ENCODE measurements around the gene TCN2. TPM values are rescaled to one million over a fixed set of nuclear protein-coding genes. Genes with fewer than 3 reads are reported as not detected.
"Not testable (repeated sequence)": the region's sequence is repeated elsewhere in the genome, so short reads cannot be mapped to it uniquely, and the experiment has no call there.

Gene TCN2
- total RNA-seq, 2 donors from 2014 or later = 16.7 to 40.7 TPM

GRCh38 chr22:30591191-30591587, 15.8 kb upstream of the TCN2 start:
- DNase-seq (ENCODE audit: low spot score) = no peak
- peak overlapping the region; percentile 62 to 83 for H3K4me3 ChIP-seq
- TF ChIP-seq POLR2AphosphoS5 (IDR thresholded peaks at IDR 0.05) (no peak), CTCF (IDR thresholded peaks at IDR 0.05) (no peak), POLR2A (IDR thresholded peaks at IDR 0.05) (no peak)
- H3K27ac ChIP-seq = peak overlapping the region; percentile 68 to 84
- intact Hi-C loops (cut with DNase I) = no loop called here
- H3K4me1 ChIP-seq (replicated peaks) = peaks cover 4% of the 10 kb centered on the region
- 3% methylated on average over 14 of the region's 14 CpGs for WGBS
- no peaks in the 10 kb centered on the region for H3K27me3 ChIP-seq (replicated peaks; ENCODE audit: insufficient read depth)
- no peaks in the 10 kb centered on the region for H3K9me3 ChIP-seq
- H3K36me3 ChIP-seq = peaks cover 20 to 21% of the 10 kb centered on the region in 2 donors

- no peaks in the 10 kb centered on the region for H3K9me3 ChIP-seq
- H3K27ac ChIP-seq = peak within 1 kb of the TSS; percentile 68 to 84
- under 1% methylated on average over 49 of the region's 49 CpGs for WGBS
- H3K27me3 ChIP-seq (replicated peaks; ENCODE audit: insufficient read depth) = no peaks in the 10 kb centered on the region
- H3K4me1 ChIP-seq (replicated peaks) = peaks cover 4% of the 10 kb centered on the region
- intact Hi-C loops (cut with DNase I) = no loop called here
- DNase-seq (ENCODE audit: low spot score) = peak; percentile 95
- TF ChIP-seq POLR2AphosphoS5 (IDR thresholded peaks at IDR 0.05) (peak; percentile 98), POLR2A (IDR thresholded peaks at IDR 0.05) (peak; percentile 7), CTCF (IDR thresholded peaks at IDR 0.05) (peak in 1 of 4 experiments; percentile 7)
- peak within 1 kb of the TSS; percentile 62 to 83 for H3K4me3 ChIP-seq
- H3K36me3 ChIP-seq = peaks cover 14 to 19% of the 10 kb centered on the region in 2 donors
Observed at GRCh38 chr22:30591588-30592359, 15.2 kb upstream of the TCN2 start, which contains the start of gene PES1. PES1 (minus strand) TSS chr22:30591910; CDS start chr22:30591833, 77 bp downstream.

- intact Hi-C loops (cut with DNase I); DNase-seq (ENCODE audit: low spot score); H3K4me1 ChIP-seq (replicated peaks); H3K9me3 ChIP-seq; H3K27me3 ChIP-seq (replicated peaks; ENCODE audit: insufficient read depth): not testable (repeated sequence)
- Histone ChIP-seq H3K4me3 (peak overlapping the region; percentile 62 to 83), H3K36me3 (peaks cover 10 to 13% of the 10 kb centered on the region in 2 donors), H3K27ac (peak overlapping the region in 1 of 2 donors; percentile 84)
- 30% methylated on average over 18 of the region's 18 CpGs for WGBS
Observed at GRCh38 chr22:30592360-30592713, 14.6 kb upstream of the TCN2 start.

- intact Hi-C loops (cut with DNase I) = no loop called here
- no peak for TF ChIP-seq CTCF (IDR thresholded peaks at IDR 0.05)
- no peak for TF ChIP-seq POLR2AphosphoS5 (IDR thresholded peaks at IDR 0.05)
- TF ChIP-seq POLR2A (IDR thresholded peaks at IDR 0.05) = no peak
Observed at GRCh38 chr22:30596199-30596598, 10.8 kb upstream of the TCN2 start.

GRCh38 chr22:30596886-30597285, 10.1 kb upstream of the TCN2 start:
- Histone ChIP-seq H3K27me3 (replicated peaks; ENCODE audit: insufficient read depth) (no peaks in the 10 kb centered on the region), H3K9me3 (no peaks in the 10 kb centered on the region), H3K27ac (no peak overlapping the region), H3K4me3 (no peak overlapping the region), H3K36me3 (no peaks in the 10 kb centered on the region), H3K4me1 (replicated peaks) (no peaks in the 10 kb centered on the region)
- DNase-seq (ENCODE audit: low spot score) = no peak
- intact Hi-C loops (cut with DNase I) = no loop called here
- TF ChIP-seq CTCF (IDR thresholded peaks at IDR 0.05) (no peak), POLR2AphosphoS5 (IDR thresholded peaks at IDR 0.05) (no peak), POLR2A (IDR thresholded peaks at IDR 0.05) (no peak)
- WGBS = 91% methylated on average over 26 of the region's 29 CpGs

More at GRCh38 chr22:30596199-30596598, 10.8 kb upstream of the TCN2 start:
- Histone ChIP-seq H3K4me1 (replicated peaks) (no peaks in the 10 kb centered on the region), H3K27me3 (replicated peaks; ENCODE audit: insufficient read depth) (no peaks in the 10 kb centered on the region), H3K9me3 (no peaks in the 10 kb centered on the region), H3K4me3 (no peak overlapping the region), H3K27ac (no peak overlapping the region), H3K36me3 (no peaks in the 10 kb centered on the region)
- 56% methylated on average over 2 of the region's 2 CpGs for WGBS
- no peak for DNase-seq (ENCODE audit: low spot score)
